ENCODE measurements around the gene PARP12.

PARP12 gene

GRCh38 chr7:139989366-139990141 is 73.2 kb downstream of the PARP12 start:
- Mint-ChIP-seq H3K27me3 (no peaks in the 10 kb centered on the region), H3K4me3 (no peak overlapping the region), H3K36me3 (no peaks in the 10 kb centered on the region), H3K9me3 (ENCODE audit: low read depth) (no peaks in the 10 kb centered on the region), H3K4me1 (ENCODE audit: low read depth) (no peaks in the 10 kb centered on the region), H3K27ac (no peak overlapping the region)

DNA sequence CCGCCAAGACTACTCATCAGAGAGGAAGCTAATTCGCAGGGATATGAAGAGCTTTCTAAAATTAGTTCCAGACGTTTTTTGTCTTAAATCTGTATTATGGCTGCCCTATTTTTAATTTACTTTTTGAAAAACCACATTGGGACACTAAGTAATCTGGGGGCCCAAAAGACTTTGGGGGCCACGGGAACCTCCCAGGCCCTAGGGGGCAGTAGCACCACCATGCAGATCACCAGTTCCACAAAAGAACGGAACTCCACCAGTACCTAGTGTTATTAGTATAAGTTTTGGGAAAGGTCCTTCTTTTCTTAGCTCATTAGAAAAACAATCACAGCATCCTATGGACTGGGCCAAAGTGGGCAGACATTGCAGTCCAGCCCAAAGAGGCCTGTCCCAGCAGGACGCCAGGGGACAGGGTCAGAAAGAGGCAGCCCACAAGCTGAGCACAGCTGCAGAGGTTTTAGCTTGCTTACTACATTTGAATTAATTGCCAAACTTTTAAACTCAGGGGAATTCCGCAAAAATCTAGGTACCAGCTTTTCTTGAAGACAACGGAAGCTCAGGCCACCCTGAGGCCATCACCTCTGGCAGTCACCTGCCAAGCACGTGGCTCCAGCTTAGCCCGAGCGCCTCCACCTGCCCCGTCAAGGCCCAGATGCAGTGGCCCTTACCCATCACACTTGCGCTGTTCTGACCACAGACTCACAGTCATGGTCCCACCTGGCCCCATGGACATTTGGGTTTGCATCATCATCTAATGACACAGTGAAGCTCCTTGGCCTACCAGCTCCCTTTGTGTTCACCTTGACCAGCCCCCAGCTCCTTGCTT is 74.8 kb downstream of the PARP12 start:
- Mint-ChIP-seq H3K4me3 (no peak overlapping the region), H3K27ac (no peak overlapping the region), H3K9me3 (ENCODE audit: low read depth) (no peaks in the 10 kb centered on the region), H3K27me3 (no peaks in the 10 kb centered on the region), H3K36me3 (no peaks in the 10 kb centered on the region), H3K4me1 (ENCODE audit: low read depth) (no peaks in the 10 kb centered on the region)

GRCh38 chr7:139985811-139986210 is 76.9 kb downstream of the PARP12 start:
- no peak overlapping the region for H3K27ac Mint-ChIP-seq
- no peak overlapping the region for H3K4me3 Mint-ChIP-seq
- no peaks in the 10 kb centered on the region for H3K27me3 Mint-ChIP-seq
- H3K4me1 Mint-ChIP-seq (ENCODE audit: low read depth), result peaks cover 3% of the 10 kb centered on the region
- H3K36me3 Mint-ChIP-seq, result no peaks in the 10 kb centered on the region
- no peaks in the 10 kb centered on the region for H3K9me3 Mint-ChIP-seq (ENCODE audit: low read depth)

DNA sequence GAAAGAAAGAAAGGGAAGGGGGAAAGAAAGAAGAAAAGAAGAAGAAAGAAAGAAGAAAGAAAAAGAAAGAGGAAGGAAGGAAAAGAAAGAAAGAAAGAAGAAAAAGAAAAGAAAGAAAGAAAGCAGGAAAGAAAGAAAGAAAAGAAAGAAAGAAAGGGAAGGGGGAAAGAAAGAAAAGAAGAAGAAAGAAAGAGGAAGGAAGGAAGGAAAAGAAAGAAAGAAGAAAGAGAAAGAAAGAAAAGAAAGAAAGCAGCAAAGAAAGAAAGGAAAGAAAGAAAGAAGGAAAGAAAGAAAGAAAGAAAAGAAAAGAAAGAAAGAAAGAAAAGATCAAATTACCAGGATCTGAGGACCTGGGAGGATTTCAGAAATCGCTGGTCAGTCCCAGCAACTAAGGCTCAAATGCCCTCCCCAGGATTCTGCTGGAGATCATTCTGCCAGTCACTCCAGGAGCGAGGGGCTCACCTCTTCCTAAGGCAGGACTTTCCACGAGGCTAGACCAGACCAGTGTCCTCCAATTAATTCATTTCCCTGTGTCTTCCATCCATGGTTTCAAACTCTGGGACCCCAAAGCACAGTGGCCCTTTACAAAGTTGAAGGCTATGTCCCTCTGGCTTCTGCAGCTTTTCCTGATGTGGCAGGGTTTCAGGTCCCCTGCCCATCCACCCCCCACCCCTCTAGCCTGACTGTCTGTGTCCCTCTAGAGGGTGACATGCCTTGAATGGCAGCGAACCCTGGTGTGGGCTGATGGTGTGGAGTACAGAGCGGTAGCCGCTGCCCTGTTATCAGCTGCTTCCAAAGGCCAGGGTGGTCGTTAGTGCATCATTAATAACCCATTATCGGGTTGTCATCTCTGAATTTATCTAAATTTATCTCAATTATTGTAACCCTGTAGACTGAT is 77.9 kb downstream of the PARP12 start:
- no peaks in the 10 kb centered on the region for H3K9me3 Mint-ChIP-seq (ENCODE audit: low read depth)
- H3K36me3 Mint-ChIP-seq, result no peaks in the 10 kb centered on the region

GRCh38 chr7:139982927-139983920 is 79.5 kb downstream of the PARP12 start:
- no peak overlapping the region for H3K27ac Mint-ChIP-seq
- no peak overlapping the region for H3K4me3 Mint-ChIP-seq
- peaks cover 14% of the 10 kb centered on the region for H3K4me1 Mint-ChIP-seq (ENCODE audit: low read depth)
- no peaks in the 10 kb centered on the region for H3K27me3 Mint-ChIP-seq
- no peaks in the 10 kb centered on the region for H3K36me3 Mint-ChIP-seq
- no peaks in the 10 kb centered on the region for H3K9me3 Mint-ChIP-seq (ENCODE audit: low read depth)

More for the DNA sequence above, 77.9 kb downstream of the PARP12 start:
- peaks cover 12% of the 10 kb centered on the region for H3K4me1 Mint-ChIP-seq (ENCODE audit: low read depth)
- H3K27me3 Mint-ChIP-seq, result no peaks in the 10 kb centered on the region
- H3K4me3 Mint-ChIP-seq, result no peak overlapping the region
- no peak overlapping the region for H3K27ac Mint-ChIP-seq

- Mint-ChIP-seq H3K27me3 (no peaks in the 10 kb centered on the region), H3K27ac (no peak overlapping the region), H3K36me3 (no peaks in the 10 kb centered on the region), H3K4me1 (ENCODE audit: low read depth) (peaks cover 14% of the 10 kb centered on the region), H3K4me3 (no peak overlapping the region), H3K9me3 (ENCODE audit: low read depth) (no peaks in the 10 kb centered on the region)
Measured at GRCh38 chr7:139981511-139981895, 81.2 kb downstream of the PARP12 start.

DNA sequence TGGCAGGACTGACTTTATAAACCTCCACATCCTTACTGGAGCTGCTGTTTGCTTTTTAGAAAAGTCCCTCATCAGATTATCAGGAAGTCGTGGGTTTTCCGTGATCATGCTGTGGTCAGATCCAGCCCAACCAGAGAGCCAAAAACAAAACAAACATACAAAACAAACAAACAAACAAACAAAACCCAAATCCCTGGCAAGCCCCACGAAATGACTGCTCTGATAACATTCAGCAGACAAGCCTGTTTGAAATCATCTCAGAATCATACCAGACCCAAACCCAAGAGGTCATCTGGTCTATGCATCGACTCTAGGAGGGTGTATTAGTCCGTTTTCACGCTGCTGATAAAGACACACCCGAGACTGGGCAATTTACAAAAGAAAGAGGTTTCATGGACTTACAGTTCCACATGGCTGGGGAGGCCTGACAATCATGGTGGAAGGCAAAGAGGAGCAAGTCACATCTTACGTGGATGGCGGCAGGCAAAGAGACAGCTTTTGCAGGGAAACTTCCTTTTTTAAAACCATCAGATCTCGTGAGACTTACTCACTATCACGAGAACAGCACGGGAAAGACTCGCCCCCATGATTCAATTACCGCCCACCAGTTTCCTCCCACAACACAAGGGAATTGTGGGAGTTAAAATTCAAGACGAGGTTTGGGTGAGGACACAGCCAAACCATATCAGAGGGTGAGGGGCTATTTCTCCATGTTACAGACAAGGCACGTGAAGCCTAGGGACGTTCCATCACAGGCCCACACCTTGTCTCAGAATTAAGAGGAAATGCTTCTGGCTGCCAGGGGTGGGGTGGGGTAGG is 85.7 kb downstream of the PARP12 start:
- H3K4me3 Mint-ChIP-seq, result no peak overlapping the region
- peaks cover 14% of the 10 kb centered on the region for H3K4me1 Mint-ChIP-seq (ENCODE audit: low read depth)
- H3K36me3 Mint-ChIP-seq, result no peaks in the 10 kb centered on the region
- H3K9me3 Mint-ChIP-seq (ENCODE audit: low read depth), result no peaks in the 10 kb centered on the region
- H3K27me3 Mint-ChIP-seq, result no peaks in the 10 kb centered on the region
- no peak overlapping the region for H3K27ac Mint-ChIP-seq

DNA sequence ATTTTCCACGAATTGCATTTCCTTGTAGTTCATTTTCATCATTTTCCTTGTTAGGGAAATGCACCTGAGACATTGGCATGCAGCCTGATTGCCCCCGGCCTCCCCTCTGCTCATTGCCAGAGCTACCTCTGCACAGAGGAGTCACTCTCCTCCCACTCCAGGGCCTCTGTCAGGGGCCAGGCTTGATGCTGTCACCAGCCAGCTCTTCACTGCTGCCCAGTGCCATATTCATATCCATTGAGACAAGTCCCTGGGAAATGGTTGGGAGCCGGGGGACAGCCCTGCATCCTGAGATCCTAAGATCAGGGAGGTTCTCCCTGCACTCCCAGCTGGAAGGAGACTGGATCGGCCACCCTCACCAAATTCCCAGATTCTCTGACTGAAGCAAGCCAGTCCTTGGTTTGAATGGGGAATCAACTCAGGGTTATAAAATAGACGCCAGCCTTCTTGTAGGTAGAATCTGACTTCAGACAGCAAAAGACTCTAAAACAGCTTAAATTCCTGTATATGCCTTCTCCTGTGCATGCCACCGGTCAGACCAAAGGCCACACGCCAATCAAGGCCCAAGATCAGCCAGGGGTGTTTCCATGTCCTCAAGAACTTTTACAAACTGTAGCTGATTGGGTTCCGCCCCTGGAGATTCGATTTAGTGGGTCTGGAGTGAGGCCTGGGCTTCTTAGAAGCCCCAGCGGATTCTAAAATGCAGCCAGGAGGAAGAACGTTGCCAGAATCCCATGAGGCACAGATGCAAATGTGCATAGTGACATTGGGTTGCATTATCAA is 86.5 kb downstream of the PARP12 start:
- Mint-ChIP-seq H3K4me3 (no peak overlapping the region), H3K4me1 (ENCODE audit: low read depth) (peaks cover 12% of the 10 kb centered on the region), H3K27me3 (no peaks in the 10 kb centered on the region), H3K36me3 (no peaks in the 10 kb centered on the region), H3K9me3 (ENCODE audit: low read depth) (no peaks in the 10 kb centered on the region), H3K27ac (no peak overlapping the region)

DNA sequence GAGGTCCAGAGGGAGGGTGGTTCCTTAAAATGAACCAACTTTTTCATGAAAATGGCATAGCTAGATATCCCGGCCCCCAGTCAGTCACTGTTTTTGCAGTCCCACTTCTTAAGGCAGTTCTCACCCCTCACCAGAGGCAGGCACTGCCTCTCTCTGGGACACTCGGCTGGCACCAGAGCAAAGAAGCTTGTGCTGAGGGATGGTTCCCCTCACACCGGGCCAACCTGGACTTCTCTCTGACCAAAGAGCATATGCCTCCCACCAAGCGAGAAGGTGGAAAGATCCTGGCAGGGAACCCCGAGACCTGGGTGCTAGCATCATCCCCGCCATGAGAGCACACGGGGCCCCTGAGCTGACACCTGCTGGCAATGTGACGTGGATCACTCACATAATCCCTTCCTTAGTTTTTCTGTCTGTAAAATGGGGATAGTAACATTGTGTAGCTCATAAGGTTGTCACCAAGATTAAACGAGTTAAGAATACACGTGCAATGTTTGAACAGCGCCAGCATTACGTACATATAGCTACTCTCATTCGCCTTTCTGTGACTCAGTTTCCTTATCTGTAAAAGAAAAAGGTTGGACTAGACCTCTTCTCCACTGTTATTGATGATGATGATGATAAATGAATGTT is 88.5 kb downstream of the PARP12 start:
- H3K27ac Mint-ChIP-seq, result no peak overlapping the region
- no peaks in the 10 kb centered on the region for H3K4me1 Mint-ChIP-seq (ENCODE audit: low read depth)
- no peaks in the 10 kb centered on the region for H3K27me3 Mint-ChIP-seq
- no peaks in the 10 kb centered on the region for H3K9me3 Mint-ChIP-seq (ENCODE audit: low read depth)
- no peak overlapping the region for H3K4me3 Mint-ChIP-seq
- no peaks in the 10 kb centered on the region for H3K36me3 Mint-ChIP-seq
